Left ventricle myocardium superior (tissue), 1 donor: Measurements from ENCODE around the gene PDGFRA. TPM values are rescaled to one million over a fixed set of nuclear protein-coding genes. Genes with fewer than 3 reads are reported as not detected.
"Not testable (repeated sequence)": the region's sequence is repeated elsewhere in the genome, so short reads cannot be mapped to it uniquely, and the experiment has no call there.

Source experiments
- ATAC-seq: fragments of 200-7000 bp; cut with Tn5 transposase; one replicate; pipeline ENCODE4 v1.9.1; 2020; ENCODE audit warnings: mild to moderate bottlenecking, moderate library complexity
- DNase-seq: peaks from one replicate; pipeline ENCODE4 v3.0.0-alpha.2; 2020
- intact Hi-C: fragments of 100-400 bp; cut with micrococcal nuclease; formaldehyde crosslinking; loops from one replicate; pipeline ENCODE4 v1.11.0; 2022
- total RNA-seq: library from RNA; stranded (reverse); fragmentation: NEBNext Ultra II Directional; extraction: Animal tissue kit (Norgen Biotek cat#: 25700); gene quantifications from one replicate; pipeline ENCODE4 v1.2.1, GENCODE V29; 2021
- donor health status: DM: no; HTN: yes; CAD: no; lungs with severe emphysema.

The PDGFRA gene
- total RNA-seq, 1 donor from 2014 or later, result 21.6 TPM

DNA sequence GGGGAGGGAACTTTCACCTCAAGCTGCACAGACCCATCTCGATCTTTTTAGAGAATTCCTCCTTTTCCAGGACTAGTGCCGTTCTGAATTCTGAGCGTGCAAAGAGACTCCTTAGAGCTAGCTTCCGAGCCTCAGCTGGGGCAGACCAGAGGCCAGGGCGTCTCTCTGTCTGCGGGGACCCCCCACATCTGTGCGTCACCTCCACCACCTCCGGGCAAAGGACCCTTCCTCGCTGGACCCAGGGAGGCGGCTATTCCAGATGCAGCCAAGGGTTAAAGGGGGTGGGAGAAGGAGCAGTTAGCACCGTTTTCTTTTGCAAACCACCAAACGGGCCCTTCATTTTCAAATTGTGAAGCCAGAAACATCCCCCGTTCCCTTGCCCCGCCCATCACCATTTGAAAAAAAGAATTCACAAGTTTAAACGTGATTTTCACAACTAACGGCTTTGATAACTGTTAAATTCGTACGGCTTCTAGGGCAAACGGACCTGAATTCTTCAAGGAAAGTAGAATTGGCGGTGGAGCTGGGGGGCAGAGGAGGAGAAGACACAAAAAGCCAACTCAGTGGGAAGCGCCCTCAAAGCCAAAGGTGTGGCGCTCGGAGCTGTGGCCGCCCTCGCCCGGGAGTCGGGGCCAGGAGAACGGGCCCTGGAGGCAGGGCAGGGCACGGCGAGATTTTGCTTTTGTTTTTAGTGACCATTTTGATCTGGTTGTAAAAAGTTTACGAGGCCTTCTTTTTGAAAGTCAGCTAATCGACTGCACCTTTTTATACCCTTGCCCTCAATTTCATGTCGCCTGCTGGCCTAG is 3.3 kb upstream of the PDGFRA start:
- ATAC-seq (no peak), DNase-seq (peak; percentile 44)
- intact Hi-C loops, result loop anchor here (10.0 kb wide), 2 partner anchors 311 to 1211 kb away; no protein-coding TSS in a partner anchor

GRCh38 chr4:54226404-54227255 is 2.5 kb upstream of the PDGFRA start:
- ATAC-seq, result peak; percentile 59
- intact Hi-C loops, result loop anchor here (10.0 kb wide), 2 partner anchors 312 to 1212 kb away; no protein-coding TSS in a partner anchor
- DNase-seq, result peak; percentile 81

DNA sequence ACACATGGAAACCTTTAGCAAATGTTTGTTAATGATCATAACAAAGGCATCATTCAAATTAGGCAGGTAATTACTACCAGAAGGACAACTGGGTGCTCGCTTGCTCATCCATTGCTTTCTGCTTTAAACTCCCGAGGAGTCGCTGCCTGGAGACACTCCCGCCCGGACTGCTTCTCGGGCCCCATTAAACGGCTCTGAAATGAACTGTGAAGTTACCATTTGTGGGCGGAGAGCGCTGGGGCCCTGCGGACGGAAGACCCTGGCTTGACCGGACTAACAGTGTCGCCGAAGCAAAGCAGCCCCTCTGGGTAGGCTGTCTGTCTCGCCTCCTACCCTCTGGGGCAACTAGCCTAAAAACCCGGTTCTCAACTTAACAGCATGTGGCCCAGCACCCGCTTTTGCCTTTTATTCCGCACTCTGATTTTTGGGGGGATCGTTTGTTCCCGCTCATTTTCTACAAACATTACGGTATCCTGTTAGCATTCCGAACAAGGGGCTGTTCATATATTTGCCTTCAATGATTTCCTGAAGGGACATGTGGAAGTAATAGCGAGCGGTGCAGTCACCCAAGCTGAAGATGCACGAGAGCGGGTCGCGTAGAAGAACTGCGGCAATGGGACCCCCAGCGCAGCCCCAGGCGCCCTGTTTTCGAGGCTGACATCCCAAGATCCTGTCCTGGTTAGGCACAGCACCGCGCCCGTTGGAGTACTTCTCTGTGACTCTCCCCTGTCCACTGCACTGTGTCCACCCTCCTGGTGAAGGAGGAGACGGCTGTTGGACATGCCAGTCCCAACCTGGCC is 1.6 kb upstream of the PDGFRA start:
- DNase-seq (peak; percentile 31), ATAC-seq (peak; percentile 11)
- intact Hi-C loops, result loop anchor here (10.0 kb wide), 2 partner anchors 313 to 1213 kb away; no protein-coding TSS in a partner anchor

GRCh38 chr4:54228056-54228527 is 1.0 kb upstream of the PDGFRA start:
- ATAC-seq (peak; percentile 68), DNase-seq (peak; percentile 84)
- intact Hi-C loops, result loop anchor here (10.0 kb wide), 2 partner anchors 313 to 1213 kb away; no protein-coding TSS in a partner anchor

- intact Hi-C loops, result loop anchor here (10.0 kb wide), 2 partner anchors 314 to 1214 kb away; no protein-coding TSS in a partner anchor
- ATAC-seq (no peak), DNase-seq (no peak)
Measured at GRCh38 chr4:54228546-54228945, 547 bp upstream of the PDGFRA start.

DNA sequence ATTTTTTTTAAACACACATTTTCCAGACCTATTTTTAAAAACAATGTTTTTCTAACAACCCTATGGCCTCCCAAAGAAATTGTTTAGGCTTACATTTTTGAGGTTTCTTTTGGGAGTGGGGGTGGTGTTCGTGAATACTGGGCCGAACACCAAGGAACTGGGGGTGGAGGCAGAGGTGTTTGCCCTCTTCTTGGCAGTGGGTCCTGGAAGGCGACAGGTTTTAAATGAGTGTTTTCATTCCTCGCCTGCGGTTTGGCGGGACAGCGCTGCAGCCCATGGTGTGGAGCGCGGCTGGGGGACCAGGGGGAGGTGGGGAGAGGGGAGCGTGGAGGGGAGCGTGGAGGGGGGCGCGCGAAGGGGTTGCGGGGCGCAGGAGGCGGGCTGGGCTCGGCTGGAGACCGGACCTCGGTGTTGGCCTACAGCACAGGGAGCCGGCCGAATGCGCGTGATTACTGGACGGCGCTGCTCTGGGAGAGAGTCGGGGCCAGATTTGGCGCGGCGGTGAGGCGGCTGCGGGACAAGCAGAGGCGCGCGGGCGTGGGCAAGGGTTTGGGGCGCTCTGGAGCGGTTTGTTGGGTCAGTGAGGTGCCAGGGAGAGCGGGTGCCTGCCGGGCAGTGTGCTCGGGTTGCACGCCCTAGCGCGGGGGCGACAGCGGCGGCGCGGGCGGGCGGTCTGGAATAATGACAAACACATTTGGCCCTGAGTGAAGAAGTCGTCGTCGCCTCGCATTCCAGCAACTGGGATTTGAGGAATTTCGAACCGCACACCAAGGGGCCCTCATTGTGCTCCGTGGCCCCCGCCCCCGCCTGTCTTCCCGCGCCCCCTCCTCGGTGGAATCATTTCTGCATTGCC is 764 bp downstream of the PDGFRA start:
- ATAC-seq (no peak), DNase-seq (peak; percentile 51)
- intact Hi-C loops, result loop anchor here (10.0 kb wide), 2 partner anchors 315 to 1215 kb away; no protein-coding TSS in a partner anchor

- peak; percentile 70 for DNase-seq
Measured at GRCh38 chr4:54230484-54231418, 1.7 kb downstream of the PDGFRA start.

GRCh38 chr4:54231419-54231767 is 2.3 kb downstream of the PDGFRA start:
- intact Hi-C loops, result no loop called here
- no peak for ATAC-seq
- DNase-seq, result no peak

More at GRCh38 chr4:54230484-54231418, 1.7 kb downstream of the PDGFRA start:
- ATAC-seq, result peak; percentile 14
- intact Hi-C loops, result no loop called here

DNA sequence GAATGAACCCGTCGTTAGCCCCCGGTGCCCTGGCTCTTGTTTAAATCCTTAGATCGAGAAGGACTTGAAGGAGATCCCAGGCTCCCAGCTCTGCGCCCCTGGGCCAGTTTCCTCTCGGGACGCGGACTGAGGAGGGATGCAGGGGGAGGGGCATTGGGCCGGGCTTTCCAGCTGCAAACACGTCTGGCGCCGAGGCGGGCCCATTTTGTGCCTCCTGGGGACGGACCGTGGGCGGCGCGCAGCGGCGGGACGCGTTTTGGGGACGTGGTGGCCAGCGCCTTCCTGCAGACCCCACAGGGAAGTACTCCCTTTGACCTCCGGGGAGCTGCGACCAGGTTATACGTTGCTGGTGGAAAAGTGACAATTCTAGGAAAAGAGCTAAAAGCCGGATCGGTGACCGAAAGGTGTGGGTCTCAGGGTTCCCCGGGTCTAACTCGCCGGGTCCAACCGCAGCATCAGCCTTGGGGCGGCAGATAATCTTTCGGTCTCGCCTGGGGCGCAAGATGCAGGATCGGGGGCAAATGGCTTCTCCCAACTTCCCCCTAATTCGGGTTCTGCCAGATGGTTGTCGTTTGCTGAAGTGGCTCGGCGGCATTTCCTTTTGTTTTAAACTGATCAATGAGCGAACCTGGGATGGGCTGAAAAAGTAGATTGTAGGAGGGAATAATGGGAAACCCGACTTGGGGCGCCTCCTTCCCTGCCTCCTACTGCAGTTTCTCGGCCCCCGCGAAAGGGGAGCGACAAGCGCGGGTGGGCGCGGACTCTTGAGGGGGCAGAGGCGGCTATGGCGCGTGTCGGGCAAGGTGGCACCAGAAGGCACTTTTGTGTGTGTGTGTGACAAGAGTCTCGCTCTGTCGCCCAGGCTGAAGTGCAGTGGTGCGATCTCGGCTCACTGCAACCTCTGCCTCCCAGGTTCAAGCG is 2.9 kb downstream of the PDGFRA start:
- peak; percentile 37 for ATAC-seq
- DNase-seq, result peak; percentile 84
- intact Hi-C loops, result no loop called here

DNA sequence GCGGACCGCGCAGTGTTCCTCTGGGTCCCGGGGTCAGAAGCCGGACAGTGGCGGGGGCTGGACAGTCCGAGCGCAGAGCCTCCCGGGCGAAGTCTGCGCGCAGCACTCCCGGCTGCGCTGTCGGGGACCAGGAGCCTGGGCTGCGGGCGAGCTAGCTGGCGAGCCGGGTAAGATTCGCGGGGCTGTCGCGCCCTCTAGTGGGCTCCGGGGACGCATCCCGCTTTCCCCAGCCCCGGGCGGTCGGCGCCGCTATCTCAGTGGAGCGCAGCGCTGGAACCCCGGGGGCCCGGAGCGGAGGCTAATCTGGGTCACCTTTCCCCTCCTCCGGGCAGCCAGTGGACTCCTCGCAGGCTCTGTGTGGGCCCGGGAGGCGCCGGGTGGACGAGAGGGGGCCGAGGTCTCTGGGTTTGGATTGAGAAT is 4.2 kb downstream of the PDGFRA start:
- peak; percentile 82 for ATAC-seq
- intact Hi-C loops, result no loop called here
- DNase-seq, result peak; percentile 91

GRCh38 chr4:54233697-54234496 is 4.8 kb downstream of the PDGFRA start:
- peak; percentile 85 for DNase-seq
- peak; percentile 59 for ATAC-seq
- intact Hi-C loops, result no loop called here

DNA sequence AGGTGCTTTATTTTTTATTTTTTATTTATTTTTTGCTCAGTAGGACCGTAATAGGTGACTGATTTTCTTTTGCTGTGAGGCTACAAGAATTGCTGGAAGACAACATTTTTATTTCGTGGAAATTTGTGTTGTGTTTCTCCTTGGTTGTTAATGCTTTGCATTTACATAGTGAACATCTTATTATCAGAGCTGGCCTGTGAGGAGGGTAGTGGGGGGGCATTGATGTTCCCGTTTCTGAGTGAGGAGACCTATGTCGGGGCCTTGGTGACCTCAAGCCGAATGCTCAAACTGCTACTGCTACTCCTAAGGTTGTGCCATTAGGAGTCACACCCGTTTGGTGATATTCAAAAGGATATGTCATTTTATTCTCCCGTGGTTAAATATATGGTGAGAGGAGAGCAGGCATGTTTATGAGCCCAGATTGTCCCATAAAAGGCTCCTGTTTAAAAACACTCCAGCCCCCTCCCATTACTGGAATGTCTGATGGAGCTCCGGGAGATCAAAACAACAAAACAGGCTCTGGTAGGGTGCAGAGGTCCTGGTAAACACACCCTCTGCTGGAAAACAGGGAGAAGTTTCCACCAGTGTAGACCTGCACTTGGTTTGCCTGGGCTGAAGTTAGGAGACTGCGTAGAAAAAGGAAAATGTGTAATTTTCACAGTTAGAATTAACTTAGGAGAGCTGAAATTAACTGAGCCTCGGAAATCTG is 5.6 kb downstream of the PDGFRA start:
- DNase-seq (no peak), ATAC-seq (no peak)
- intact Hi-C loops, result no loop called here

DNA sequence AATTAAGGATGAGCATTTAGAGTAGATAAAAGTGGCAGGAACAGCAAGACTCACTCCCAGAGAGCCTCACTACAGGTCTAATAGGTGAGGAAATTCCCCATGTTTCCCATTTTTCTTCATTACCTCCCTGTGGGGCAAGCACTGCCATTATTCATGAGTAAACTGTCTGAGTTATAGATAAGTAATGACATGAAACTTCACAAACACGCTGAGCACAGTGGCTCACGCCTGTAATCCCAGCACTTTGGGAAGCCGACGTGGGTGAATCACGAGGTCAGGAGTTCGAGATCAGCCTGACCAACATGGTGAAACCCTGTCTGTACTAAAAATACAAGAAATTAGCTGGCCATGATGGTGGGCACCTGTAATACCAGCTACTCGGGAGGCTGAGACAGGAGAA is 7.2 kb downstream of the PDGFRA start:
- intact Hi-C loops, DNase-seq, ATAC-seq: not testable (repeated sequence)

DNA sequence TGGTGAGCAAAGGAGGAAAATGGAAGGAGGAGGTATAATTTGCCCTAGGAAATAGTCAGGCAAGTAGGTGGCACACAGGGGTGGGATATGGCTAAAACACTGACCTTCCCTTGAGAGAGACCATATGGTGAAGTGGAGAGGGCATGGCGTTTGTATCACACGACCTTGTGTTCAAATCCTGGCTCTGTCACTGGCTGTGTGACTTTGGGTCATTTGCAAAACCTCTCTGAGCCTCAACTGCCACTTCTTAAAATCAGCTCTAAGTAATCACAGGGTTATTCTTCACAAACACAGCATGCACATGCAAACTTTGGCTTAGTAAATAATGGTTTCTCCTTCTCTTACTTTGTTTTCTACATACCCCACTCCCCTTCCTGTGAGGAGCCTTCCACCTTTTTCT is 8.7 kb downstream of the PDGFRA start:
- DNase-seq, result no peak
- no peak for ATAC-seq
- intact Hi-C loops, result no loop called here
